ENCODE results near the gene YDJC. TPM values are rescaled to one million over a fixed set of nuclear protein-coding genes. Genes with fewer than 3 reads are reported as not detected.
A peak's percentile ranks its signal among the peaks of the same experiment; 100 is the strongest.
"Not testable (repeated sequence)": the region's sequence is repeated elsewhere in the genome, so short reads cannot be mapped to it uniquely, and the experiment has no call there.

Gene YDJC
- total RNA-seq, 1 donor from 2014 or later = 80.8 TPM

DNA sequence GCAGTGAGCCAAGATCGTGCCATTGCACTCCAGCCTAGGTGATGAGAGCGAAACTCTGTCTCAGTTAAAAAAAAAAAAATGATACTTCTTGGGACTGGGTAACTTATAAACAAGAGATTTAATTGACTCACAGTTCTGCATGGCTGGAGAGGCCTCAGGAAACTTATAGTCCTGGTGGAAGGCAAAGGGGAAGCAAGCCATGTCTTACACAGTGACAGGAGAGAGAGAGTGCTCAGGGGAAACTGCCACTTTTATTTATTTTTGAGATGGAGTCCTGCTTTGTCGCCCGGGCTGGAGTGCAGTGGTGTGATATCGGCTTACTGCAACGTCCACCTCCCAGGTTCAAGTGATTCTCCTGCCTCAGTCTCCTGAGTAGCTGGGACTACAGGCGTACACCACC, 20.5 kb upstream of the YDJC start:
- H3K36me3 ChIP-seq = peaks cover 0 to 5% of the 10 kb centered on the region in 2 donors
- no peak overlapping the region for H3K27ac ChIP-seq
- H3K4me3 ChIP-seq = no peak overlapping the region
- no peak for DNase-seq (ENCODE audit: low spot score in 2 of 2)
- peaks cover 5 to 10% of the 10 kb centered on the region in 2 donors for H3K4me1 ChIP-seq
- H3K9me3 ChIP-seq = no peaks in the 10 kb centered on the region
- no peak for TF ChIP-seq CTCF (IDR thresholded peaks at IDR 0.05)
- H3K27me3 ChIP-seq = no peaks in the 10 kb centered on the region
- intact Hi-C loops (cut with DNase I) = no loop called here

- H3K27ac ChIP-seq = no peak overlapping the region
- peak in 1 of 2 donors; percentile 88 for DNase-seq (ENCODE audit: low spot score in 2 of 2)
- H3K4me3 ChIP-seq = no peak overlapping the region
- peaks cover 5 to 16% of the 10 kb centered on the region in 2 donors for H3K4me1 ChIP-seq
- peak; percentile 82 to 90 (median 86) for TF ChIP-seq CTCF (IDR thresholded peaks at IDR 0.05)
- no peaks in the 10 kb centered on the region for H3K27me3 ChIP-seq
- intact Hi-C loops (cut with DNase I) = loop anchor here (10.0 kb wide), 3 partner anchors 542 to 732 kb away; partner anchors contain the start of genes CRKL and LZTR1
- peaks cover 0 to 10% of the 10 kb centered on the region in 2 donors for H3K36me3 ChIP-seq
- H3K9me3 ChIP-seq = no peaks in the 10 kb centered on the region
Observed at GRCh38 chr22:21646608-21647590, 17.1 kb upstream of the YDJC start.

DNA sequence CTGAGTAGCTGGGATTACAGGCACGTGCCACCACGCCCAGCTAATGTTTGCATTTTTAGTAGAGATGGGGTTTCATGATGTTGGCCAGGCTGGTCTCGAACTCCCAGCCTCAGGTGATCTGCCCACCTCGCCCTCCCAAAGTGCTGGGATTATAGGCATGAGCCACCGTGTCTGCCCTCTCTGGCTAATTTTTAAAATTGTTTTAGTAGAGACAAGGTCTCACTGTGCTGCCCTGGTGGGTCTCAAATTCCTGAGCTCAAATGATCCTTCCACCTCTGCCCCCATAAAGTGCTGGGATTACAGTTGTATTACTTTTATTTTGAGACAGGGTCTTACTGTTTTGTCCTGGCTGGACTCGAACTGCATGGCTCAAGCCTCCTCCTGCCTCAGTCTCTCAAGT, 15.7 kb upstream of the YDJC start:
- not testable (repeated sequence) for H3K27ac ChIP-seq; H3K9me3 ChIP-seq; H3K4me3 ChIP-seq; DNase-seq (ENCODE audit: low spot score in 2 of 2); H3K27me3 ChIP-seq
- Histone ChIP-seq H3K36me3 (peaks cover 0 to 10% of the 10 kb centered on the region in 2 donors), H3K4me1 (peaks cover 0 to 14% of the 10 kb centered on the region in 2 donors)
- intact Hi-C loops (cut with DNase I) = loop anchor here (10.0 kb wide), 3 partner anchors 541 to 731 kb away; partner anchors contain the start of genes CRKL and LZTR1

DNA sequence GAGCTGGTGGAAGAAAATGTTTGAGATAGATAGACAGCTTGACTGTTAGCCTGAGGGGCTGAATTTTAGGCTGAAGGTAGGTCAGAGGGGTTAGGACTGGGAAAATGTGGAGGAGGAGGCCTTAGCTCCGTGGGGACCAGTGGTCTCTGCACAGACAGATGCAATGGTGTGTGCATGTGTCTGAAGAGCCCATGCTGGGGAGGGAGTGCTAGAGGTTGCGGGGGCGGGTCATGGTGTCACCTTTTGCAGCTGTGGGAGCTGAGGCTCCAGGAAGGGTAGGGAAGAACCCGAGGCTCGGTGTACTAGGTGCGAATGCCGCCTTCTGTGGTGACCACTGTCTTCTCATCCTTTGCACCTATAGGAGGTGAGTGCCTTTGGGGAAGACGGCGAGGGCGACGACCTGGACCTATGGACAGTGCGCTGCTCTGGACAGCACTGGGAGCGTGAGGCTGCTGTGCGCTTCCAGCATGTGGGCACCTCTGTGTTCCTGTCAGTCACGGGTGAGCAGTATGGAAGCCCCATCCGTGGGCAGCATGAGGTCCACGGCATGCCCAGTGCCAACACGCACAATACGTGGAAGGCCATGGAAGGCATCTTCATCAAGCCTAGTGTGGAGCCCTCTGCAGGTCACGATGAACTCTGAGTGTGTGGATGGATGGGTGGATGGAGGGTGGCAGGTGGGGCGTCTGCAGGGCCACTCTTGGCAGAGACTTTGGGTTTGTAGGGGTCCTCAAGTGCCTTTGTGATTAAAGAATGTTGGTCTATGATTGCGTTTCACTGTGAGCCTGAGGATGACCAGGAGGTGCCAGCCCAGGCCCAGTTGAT, 13.9 kb upstream of the YDJC start:
- no peaks in the 10 kb centered on the region for H3K27me3 ChIP-seq
- H3K4me1 ChIP-seq = peaks cover 0 to 14% of the 10 kb centered on the region in 2 donors
- intact Hi-C loops (cut with DNase I) = loop anchor here (2.0 to 10.0 kb wide), 4 partner anchors 539 to 785 kb away; partner anchors contain the start of genes CRKL, LZTR1, PI4KA and SNAP29
- no peak for DNase-seq (ENCODE audit: low spot score in 2 of 2)
- peaks cover 0 to 7% of the 10 kb centered on the region in 2 donors for H3K36me3 ChIP-seq
- H3K4me3 ChIP-seq = peak overlapping the region; percentile 63 to 83
- TF ChIP-seq CTCF (IDR thresholded peaks at IDR 0.05) = no peak
- no peaks in the 10 kb centered on the region for H3K9me3 ChIP-seq
- no peak overlapping the region for H3K27ac ChIP-seq

GRCh38 chr22:21642584-21643448, 13.0 kb upstream of the YDJC start:
- no peaks in the 10 kb centered on the region for H3K27me3 ChIP-seq
- intact Hi-C loops (cut with DNase I) = loop anchor here (1.0 to 10.0 kb wide), 5 partner anchors 14 to 784 kb away; partner anchors contain the start of genes CRKL, LZTR1, PI4KA and SNAP29
- H3K4me1 ChIP-seq = peaks cover 0 to 14% of the 10 kb centered on the region in 2 donors
- no peak for DNase-seq (ENCODE audit: low spot score in 2 of 2)
- peak overlapping the region; percentile 69 to 79 for H3K27ac ChIP-seq
- peaks cover 0 to 6% of the 10 kb centered on the region in 2 donors for H3K36me3 ChIP-seq
- no peaks in the 10 kb centered on the region for H3K9me3 ChIP-seq
- peak; percentile 42 to 55 (median 45) for TF ChIP-seq CTCF (IDR thresholded peaks at IDR 0.05)
- peak overlapping the region; percentile 63 to 83 for H3K4me3 ChIP-seq
